GM19452 (cell line): ENCODE results near the gene BICD2.
"Not testable (repeated sequence)": the region's sequence is repeated elsewhere in the genome, so short reads cannot be mapped to it uniquely, and the experiment has no call there.

Experiments
- ATAC-seq: cut with Tn5 transposase; IDR thresholded peaks from one replicate; pipeline ENCODE4 v1.9.1; 2021; ENCODE audit not compliant: unreplicated experiment

BICD2 gene

GRCh38 chr9:92764381-92764987 lies at the start of gene BICD2:
Gene BICD2, minus strand, starts transcription at chr9:92764833. Its CDS starts 89 bp downstream, at chr9:92764744.
- ATAC-seq = peak; percentile 94

GRCh38 chr9:92809629-92810326 lies 45.1 kb upstream of the BICD2 start:
- not testable (repeated sequence) for ATAC-seq

GRCh38 chr9:92808726-92809451 lies 44.3 kb upstream of the BICD2 start:
- ATAC-seq = no peak

- ATAC-seq = no peak
Observed at GRCh38 chr9:92807757-92808725, 43.4 kb upstream of the BICD2 start.

GRCh38 chr9:92807031-92807756 lies 42.6 kb upstream of the BICD2 start:
- ATAC-seq = no peak

GRCh38 chr9:92804727-92805126 lies 40.1 kb upstream of the BICD2 start:
- ATAC-seq = no peak

- ATAC-seq = no peak
Observed at GRCh38 chr9:92798358-92798757, 33.7 kb upstream of the BICD2 start.

- not testable (repeated sequence) for ATAC-seq
Observed at GRCh38 chr9:92796337-92796804, 31.7 kb upstream of the BICD2 start.

GRCh38 chr9:92795598-92796336 lies 31.1 kb upstream of the BICD2 start:
- no peak for ATAC-seq

- ATAC-seq = no peak
Observed at GRCh38 chr9:92795000-92795399, 30.4 kb upstream of the BICD2 start.

GRCh38 chr9:92794426-92794825 lies 29.8 kb upstream of the BICD2 start:
- ATAC-seq = no peak

- ATAC-seq = peak; percentile 76
Observed at GRCh38 chr9:92790542-92791527, 26.2 kb upstream of the BICD2 start.

GRCh38 chr9:92786298-92786697 lies 21.7 kb upstream of the BICD2 start:
- no peak for ATAC-seq

- ATAC-seq = no peak
Observed at GRCh38 chr9:92781899-92782298, 17.3 kb upstream of the BICD2 start.

GRCh38 chr9:92780206-92780605 lies 15.6 kb upstream of the BICD2 start:
- no peak for ATAC-seq

- no peak for ATAC-seq
Observed at GRCh38 chr9:92775466-92775865, 10.8 kb upstream of the BICD2 start.

- ATAC-seq = no peak
Observed at GRCh38 chr9:92774274-92774673, 9.6 kb upstream of the BICD2 start.

GRCh38 chr9:92773810-92774209 lies 9.2 kb upstream of the BICD2 start:
- ATAC-seq = no peak
